HG03060 (cell line): ENCODE measurements around the gene KLRC3.
"Not testable (repeated sequence)": the region's sequence is repeated elsewhere in the genome, so short reads cannot be mapped to it uniquely, and the experiment has no call there.

Experiments used
- ATAC-seq: cut with Tn5 transposase; IDR thresholded peaks from one replicate; pipeline ENCODE4 v1.9.1; 2021; ENCODE audit warnings: low read depth, moderate number of reproducible peaks; ENCODE audit not compliant: unreplicated experiment

Gene KLRC3

DNA sequence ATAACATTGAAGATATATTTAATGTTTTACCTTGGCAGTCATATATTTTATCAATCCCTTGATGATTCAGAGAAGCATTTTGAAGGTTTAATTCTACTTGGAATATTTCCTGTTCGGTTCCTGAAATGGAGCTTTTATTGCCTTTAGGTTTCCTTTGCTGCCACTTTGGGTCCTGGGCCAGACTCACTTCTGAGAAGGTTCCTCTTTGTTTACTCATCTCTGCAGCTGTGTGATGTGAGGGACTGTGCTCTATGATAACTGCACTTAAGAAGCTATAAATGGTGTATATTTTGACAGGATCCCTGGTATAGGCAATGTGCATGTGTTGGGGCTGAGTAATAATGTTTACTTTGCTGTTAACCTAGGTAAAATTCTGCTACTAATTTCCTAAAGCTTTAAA is at the start of gene KLRC3:
Gene KLRC3, minus strand, starts transcription at position 262 of the 400 bp plus-strand sequence. Its CDS starts 45 bp downstream, at position 217.
- ATAC-seq: not testable (repeated sequence)

DNA sequence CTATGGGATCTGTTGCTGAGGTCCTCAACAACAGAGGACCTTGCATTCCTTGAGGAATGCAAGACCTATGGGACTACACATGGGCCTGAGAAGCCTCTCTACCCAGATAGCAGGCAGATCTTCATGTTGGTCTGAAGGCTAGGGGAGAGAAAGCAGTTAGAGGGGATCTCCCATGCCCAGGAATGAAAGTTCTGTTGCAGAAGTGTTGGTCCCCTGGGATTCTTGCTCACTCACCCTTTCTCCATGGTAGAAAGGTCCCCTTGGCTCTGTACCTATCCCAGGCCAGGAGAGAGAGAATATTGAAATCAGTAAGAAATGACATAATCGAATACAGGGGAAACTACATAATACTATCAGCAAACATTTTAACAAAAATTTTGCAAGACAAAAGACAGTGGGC is 49.3 kb upstream of the KLRC3 start:
- ATAC-seq: no peak

DNA sequence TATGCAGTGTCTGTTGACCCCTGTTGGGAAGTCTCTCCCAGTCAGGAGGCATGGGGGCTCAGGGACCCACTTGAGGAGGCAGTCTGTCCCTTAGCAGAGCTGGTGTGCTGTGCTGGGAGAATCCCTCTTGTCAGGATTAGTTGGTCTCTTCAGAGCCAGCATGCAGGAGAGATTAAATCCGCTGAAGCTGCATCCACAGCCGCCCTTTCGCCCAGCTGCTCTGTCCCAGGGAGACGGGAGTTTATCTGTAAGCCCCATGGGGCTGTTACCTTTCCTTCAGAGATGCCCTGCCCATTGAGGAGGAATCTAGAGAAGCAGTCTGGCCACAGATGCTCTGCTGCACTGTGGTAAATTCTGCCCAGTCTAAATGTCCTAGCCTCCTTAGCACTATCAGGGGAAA is 45.9 kb upstream of the KLRC3 start:
- no peak for ATAC-seq

DNA sequence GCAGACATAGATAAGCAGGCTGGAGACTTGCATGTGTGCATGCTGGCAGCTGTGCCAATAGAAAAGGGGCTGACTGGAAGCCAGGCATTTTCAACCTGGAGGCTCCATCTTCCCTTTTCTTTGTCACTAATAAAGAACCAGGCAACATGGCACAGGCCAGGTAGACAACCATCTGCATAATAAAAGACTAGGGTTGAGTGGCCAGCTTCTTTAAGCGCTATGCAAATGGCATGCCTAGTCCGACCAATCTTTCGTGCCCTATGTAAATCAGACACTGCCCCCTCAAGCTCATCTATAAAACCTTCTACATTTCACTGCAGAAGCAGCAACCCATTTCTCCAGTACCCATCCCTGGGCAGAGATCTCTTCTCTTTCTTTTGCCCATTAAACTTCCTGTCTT is 37.4 kb upstream of the KLRC3 start:
- ATAC-seq: no peak

DNA sequence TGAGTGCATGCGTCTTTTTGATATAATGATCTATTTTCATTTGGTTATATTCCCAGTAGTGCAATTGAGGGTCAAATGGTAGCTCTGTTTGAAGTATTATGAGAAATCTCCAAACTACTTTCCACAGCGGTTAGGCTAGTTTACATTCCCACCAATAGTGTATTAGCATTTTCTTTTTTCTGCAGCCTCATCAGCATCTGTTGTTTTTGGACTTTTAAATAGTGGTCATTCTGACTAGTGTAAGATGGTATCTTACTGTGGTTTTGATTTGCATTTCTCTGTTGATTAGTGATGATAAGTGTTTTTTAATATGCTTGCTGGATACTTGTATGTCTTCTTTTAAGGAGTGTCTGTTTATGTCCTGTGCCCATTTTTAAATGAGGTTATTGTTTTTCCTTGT is 36.5 kb upstream of the KLRC3 start:
- ATAC-seq: no peak

DNA sequence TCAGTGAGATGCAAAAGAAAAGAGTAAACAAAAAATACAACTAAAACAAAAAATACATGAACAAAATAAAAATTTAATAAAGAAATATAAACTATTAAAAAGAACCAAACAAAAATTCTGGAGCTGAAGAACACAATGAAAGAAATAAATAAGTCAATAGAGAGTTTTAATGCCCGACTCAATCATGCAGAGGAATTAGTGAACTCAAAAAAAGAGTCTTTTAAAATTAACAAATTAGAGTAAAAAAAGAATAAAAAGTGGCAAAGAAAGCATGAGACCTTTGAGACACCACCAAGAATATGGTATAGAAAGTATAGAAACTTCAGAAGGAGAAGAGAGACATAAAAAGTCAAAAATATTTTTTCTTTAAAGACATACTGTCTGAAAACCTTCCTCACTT is 35.4 kb upstream of the KLRC3 start:
- no peak for ATAC-seq

DNA sequence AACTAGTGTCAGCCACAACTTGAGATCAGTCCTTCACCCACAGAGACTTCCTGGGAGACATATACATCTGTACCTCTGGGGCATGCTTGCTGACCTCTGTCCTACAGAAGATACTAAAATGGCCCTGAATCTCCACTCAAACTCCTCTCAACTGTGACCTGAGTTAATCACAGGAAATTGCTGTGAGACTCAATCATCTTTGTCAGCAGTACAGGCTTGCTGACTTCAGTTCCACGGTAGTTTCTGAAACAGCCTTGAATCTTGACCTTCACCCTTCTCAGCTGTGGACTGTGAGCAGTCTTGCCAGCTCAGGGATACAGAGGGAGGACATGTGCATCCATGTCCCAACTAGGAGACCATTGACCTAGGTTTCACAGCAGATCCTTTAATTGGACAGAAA is 34.1 kb upstream of the KLRC3 start:
- ATAC-seq: no peak

DNA sequence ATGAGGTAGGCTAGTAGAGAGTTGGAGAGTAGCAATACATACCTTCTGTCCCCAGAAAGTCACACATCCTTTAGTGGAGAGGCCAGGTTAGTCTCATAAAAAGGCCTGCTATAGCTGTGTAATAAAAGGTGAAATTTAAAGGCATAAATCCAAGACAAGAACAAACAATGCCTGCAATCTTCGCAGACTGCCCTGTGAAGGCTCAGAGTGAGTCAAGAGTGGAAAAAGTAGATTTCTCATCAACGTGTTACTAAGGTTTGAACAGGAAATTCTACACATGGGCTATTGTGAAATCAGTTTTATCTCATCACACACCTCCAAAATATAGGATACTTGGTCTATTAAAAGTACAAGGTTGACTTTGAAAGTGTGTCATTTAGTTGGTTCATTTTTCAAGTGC is 32.8 kb upstream of the KLRC3 start, which contains the start of gene KLRC1:
Gene KLRC1, minus strand, starts transcription at position 222 of the 400 bp plus-strand sequence. CDS start 2,221 bp downstream, outside the sequence.
- no peak for ATAC-seq

DNA sequence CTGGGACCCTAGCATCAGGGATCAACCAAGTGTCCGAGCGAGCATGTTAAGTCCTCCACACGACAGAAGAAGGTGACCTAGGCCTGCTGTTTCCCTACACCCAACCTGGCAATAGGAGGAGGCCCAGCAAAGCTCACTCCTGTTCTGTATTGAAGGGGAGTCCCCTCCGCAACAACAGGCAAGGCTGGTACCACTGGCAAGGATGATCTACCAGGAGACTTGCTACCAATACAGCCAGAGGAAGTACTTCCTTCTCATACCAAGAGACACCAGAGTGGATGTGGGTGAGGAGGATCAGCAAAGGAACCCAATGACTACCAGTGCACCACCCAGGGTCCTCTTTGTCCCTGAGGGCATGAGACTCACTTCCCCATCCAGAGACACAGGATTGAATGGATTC is 27.8 kb upstream of the KLRC3 start:
- no peak for ATAC-seq

DNA sequence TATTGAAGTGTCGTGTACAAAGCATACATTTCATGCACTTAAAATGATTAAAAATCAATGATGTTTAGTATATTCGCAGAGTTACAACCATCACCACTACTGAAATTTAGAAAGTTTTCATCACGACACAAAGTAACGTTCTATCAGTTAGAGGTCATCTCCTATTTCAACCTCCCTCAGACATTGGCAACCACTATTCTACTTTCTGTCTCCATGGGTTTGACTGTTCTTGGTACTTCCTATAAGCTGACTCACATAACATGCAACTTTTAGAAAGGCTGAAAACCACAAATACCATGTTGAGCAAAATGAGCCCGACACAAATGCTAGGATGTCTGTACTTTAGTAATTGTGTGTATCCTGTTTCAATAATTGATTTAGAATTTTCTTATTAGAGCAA is 25.7 kb upstream of the KLRC3 start:
- ATAC-seq: not testable (repeated sequence)

DNA sequence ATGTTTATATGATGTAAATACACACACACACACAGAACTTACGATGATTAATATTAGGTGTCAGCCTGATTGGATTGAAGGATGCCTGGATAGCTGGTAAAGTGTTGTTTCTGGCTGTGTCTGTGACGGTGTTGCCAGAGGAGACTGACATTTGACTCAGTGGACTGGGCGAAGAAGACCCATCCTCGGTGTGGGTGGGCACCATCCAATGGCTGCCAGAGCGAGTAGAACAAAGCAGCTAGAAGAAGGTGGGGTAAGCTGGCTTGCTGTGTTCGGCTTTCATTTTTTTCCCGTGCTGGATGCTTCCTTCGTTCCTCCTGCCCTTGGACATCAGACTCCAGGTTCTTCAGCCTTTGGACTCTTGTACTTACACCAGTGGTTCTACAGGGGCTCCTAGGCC is 20.7 kb upstream of the KLRC3 start:
- ATAC-seq: not testable (repeated sequence)

DNA sequence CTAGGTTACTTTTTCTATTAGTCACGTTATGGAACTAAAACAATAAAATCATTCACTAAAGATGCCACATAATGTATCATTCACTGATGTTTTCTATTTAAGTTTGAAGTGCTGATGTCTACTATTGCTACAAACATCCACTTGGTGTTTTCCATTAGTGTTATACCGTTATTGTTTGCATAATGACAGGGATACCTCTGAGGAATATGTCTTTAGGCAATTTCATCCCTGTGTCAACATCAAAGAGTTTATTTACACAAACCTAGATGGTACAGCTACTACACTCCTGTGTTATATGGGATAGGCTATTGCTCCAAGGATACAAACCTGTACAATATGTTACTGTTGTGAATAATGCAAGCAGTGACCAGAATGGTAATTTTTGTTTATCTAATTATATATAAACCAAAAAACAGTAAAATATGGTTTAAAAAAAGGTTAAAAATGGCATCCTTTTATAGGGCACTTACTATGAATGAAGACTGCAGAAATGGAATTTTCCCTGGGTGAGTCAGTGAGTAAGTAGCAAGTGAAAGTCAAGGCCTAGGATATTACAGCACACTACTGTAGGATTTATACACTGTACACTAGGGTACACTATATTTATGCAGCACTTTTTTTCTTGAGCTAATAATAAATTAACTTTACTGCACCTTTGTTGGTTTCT is 19.3 kb upstream of the KLRC3 start:
- not testable (repeated sequence) for ATAC-seq

DNA sequence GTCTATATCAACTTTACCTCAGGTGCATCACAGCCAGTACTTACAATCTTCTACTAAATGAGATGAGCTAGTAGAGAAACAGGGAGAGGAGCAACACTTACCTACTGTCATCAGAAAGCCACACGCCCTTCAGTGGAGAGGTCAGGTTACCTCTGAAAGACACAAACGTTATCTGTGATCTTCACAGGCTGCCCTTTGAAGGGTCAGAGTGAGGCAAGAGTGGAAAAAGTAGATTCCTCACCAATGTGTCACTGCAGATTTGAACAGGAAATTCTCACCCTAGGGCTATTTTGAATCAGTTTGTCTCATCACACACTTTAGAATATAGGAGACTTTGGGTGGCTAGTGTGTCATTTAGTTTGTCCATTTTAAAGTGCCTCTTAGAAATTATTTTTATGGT is 17.2 kb upstream of the KLRC3 start:
- ATAC-seq: not testable (repeated sequence)

DNA sequence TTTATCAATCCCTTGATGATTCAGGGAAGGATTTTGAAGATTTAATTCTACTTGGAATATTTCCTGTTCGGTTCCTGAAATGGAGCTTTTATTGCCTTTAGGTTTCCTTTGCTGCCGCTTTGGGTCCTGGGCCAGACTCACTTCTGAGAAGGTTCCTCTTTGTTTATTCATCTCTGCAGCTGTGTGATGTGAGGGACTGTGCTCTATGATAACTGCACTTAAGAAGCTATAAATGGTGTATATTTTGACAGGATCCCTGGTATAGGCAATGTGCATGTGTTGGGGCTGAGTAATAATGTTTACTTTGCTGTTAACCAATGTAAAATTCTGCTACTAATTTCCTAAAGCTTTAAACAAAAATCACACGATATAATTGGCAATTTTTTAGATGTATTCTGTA is 15.4 kb upstream of the KLRC3 start, which contains the start of gene KLRC2:
Gene KLRC2, minus strand, starts transcription at position 195 of the 400 bp plus-strand sequence. Its CDS starts 24 bp downstream, at position 171.
- ATAC-seq: not testable (repeated sequence)

DNA sequence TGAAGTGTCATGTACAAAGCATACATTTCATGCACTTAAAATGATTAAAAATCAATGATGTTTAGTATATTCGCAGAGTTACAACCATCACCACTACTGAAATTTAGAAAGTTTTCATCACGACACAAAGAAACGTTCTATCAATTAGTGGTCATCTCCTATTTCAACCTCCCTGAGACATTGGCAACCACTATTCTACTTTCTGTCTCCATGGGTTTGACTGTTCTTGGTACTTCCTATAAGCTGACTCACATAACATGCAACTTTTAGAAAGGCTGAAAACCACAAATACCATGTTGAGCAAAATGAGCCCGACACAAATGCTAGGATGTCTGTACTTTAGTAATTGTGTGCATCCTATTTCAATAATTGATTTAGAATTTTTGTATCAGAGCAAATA is 10.2 kb upstream of the KLRC3 start:
- not testable (repeated sequence) for ATAC-seq

DNA sequence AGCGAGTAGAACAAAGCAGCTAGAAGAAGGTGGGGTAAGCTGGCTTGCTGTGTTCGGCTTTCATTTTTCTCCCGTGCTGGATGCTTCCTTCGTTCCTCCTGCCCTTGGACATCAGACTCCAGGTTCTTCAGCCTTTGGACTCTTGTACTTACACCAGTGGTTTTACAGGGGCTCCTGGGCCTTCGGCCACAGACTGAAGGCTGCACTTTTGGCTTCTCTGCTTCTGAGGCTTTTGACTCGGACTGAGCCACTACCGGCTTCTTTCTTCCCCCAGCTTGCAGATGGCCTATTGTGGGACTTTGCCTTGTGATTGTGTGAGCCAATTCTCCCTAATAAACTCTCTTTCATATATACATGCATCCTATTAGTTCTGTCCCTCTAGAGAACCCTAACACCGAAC is 5.5 kb upstream of the KLRC3 start:
- not testable (repeated sequence) for ATAC-seq

DNA sequence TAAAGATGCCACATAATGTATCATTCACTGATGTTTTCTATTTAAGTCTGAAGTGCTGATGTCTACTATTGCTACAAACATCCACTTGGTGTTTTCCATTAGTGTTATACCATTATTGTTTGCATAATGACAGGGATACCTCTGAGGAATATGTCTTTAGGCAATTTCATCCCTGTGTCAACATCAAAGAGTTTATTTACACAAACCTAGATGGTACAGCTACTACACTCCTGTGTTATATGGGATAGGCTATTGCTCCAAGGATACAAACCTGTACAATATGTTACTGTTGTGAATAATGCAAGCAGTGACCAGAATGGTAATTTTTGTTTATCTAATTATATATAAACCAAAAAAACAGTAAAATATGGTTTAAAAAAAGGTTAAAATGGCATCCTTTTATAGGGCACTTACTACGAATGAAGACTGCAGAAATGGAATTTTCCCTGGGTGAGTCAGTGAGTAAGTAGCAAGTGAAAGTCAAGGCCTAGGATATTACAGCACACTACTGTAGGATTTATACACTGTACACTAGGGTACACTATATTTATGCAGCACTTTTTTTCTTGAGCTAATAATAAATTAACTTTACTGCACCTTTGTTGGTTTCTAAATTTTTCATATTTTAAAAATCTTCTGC is 4.0 kb upstream of the KLRC3 start:
- ATAC-seq: not testable (repeated sequence)

DNA sequence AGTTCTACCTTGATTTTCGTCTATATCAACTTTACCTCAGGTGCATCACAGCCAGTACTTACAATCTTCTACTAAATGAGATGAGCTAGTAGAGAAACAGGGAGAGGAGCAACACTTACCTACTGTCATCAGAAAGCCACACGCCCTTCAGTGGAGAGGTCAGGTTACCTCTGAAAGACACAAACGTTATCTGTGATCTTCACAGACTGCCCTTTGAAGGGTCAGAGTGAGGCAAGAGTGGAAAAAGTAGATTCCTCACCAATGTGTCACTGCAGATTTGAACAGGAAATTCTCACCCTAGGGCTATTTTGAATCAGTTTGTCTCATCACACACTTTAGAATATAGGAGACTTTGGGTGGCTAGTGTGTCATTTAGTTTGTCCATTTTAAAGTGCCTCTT is 1.8 kb upstream of the KLRC3 start:
- ATAC-seq: not testable (repeated sequence)

DNA sequence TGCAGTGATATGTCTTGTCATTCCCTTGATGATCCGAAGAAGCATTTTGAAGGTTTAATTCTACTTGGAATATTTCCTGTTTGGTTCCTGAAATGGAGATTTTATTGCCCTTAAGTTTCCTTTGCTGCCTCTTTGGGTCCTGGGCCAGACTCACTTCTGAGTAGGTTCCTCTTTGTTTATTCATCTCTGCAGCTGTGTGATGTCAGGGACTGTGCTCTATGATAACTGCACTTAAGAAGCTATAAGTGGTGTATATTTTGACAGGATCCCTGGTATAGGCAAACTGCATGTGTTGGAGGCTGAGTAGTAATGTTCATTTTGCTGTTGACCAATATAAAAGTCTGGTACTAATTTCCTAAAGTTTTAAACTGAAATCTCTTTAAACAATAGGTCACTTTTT is 11.0 kb downstream of the KLRC3 start, which contains the start of gene KLRC4:
Gene KLRC4, minus strand, starts transcription at position 366 of the 400 bp plus-strand sequence. Its CDS starts 182 bp downstream, at position 184.
- ATAC-seq: no peak

DNA sequence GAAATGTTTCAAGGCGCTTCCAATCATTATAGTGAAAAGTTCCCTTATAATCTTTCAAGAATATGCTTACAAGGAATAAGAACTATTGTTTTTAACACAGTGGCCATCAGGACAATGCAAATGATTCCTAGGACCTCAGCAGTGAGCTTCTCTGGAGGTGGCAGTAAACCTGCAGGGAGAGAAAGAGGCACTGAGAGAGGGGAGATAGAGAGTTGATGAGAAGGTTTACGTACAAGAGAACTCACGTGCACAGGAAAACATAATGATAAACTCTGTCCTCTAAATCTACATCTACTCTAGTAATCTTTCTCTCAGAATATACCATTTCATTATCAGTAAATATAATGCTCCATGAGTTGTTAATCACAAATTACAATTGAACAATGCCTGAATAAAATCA is 11.6 kb downstream of the KLRC3 start:
- no peak for ATAC-seq

DNA sequence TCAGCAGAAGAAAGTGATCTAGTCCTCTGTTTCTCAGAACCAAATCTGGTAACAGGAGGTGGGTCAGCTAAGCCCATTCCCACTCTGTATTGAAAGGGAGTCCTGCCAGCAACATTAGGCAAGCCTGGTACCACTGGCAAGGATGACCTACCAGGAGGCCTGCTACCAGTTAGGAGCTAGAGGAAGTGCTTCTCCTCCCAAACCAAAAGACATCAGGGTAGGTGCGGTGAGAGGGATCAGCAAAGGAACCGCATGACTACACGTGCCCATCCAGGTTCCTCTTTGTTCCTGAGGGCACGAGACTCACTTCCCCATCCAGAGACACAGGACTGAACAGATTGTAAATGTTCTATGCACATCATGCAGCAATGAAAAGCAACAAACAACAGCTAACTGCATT is 13.7 kb downstream of the KLRC3 start:
- ATAC-seq: no peak

DNA sequence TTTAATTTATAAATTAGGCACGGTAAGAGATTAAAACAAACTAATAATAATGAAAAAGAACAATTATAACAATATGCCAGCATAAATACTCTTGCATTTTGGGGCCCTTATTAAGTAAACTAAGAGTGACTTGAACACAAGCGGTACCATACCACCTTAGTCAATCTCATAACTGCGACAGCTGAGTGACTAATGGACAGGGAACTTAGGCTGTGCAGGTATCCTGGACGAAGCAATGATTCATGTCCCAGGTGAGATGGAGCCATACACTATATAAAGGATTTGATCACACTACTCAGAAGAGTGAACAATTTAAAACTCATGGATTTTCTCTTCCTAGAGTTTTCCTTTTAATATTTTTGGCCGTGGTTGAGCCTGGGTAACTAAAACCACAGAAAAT is 15.1 kb downstream of the KLRC3 start:
- no peak for ATAC-seq
